Measurements from ENCODE around the gene VPS52.

DNA sequence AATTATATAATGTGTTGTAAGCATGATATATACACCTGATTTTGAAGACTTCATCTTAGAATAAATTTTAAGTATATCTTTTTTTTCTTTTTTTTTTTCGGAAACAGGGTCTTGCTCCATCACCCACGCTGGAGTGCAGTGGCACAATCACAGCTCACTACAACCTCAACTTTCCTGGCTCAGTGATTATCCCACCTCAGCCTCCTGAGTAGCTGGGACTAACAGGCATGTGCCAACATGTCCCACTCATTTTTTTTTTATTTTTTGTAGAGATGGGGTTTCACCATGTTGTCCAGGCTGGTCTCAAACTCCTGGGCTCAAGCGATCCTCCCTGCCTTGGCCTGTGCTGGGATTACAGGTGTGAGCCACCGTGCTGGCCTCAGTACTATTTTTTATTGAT lies 17.1 kb downstream of the VPS52 start:
- TF ChIP-seq RARB (CRISPR knock-in tag; IDR thresholded peaks at IDR 0.05) (no peak), ZNF70 (CRISPR knock-in tag; IDR thresholded peaks at IDR 0.05) (no peak), CREB5 (CRISPR knock-in tag; IDR thresholded peaks at IDR 0.05; ENCODE audit: low read depth) (no peak)
